Endothelial cell of umbilical vein (primary cell): Measurements from ENCODE around the gene MBNL2. TPM values are rescaled to one million over a fixed set of nuclear protein-coding genes. Genes with fewer than 3 reads are reported as not detected.

Source experiments
- BruUV-seq: library from RNA; stranded (reverse); fragments of 400-500 nt; replicated peaks from 2 replicates; lab custom pipeline; 2021; lab: Mats Ljungman, UMichigan
- CTCF ChIA-PET: fragments of 300-600, 350-600 bp; sonication (Branson Sonifier 250); formaldehyde crosslinking; loops from one replicate; lab custom pipeline; 2021; ENCODE audit warnings: antibody characterized with exemption, inconsistent platforms; lab: Charles Lee
- POLR2A ChIA-PET: fragments of 300-600, 350-600 bp; sonication (Branson Sonifier 250); formaldehyde crosslinking; loops from one replicate; lab custom pipeline; 2021; ENCODE audit warnings: antibody characterized with exemption, inconsistent platforms; lab: Charles Lee
- DNase-seq: peaks from one replicate; pipeline ENCODE4 v3.0.0-alpha.2; 2011; ENCODE audit warnings: low read depth, low spot score
- FAIRE-seq: peaks from 2 replicates; lab custom pipeline; 2011; peaks lifted over from hg19 to GRCh38; lab: Jason Lieb, UNC
- H2AFZ ChIP-seq: 2 replicates; pipeline ENCODE4 v1.6.0; 2012; ENCODE audit warnings: low read depth, low read length, control low read depth, inconsistent platforms
- H3K27ac ChIP-seq: 2 replicates; pipeline ENCODE4 v1.5.1; 2011; ENCODE audit warnings: low read depth, mild to moderate bottlenecking, control low read depth, low read length, moderate library complexity; ENCODE audit not compliant: insufficient read depth
- H3K27me3 ChIP-seq, 2 experiments: 2 replicates each; pipeline versions ENCODE4 v1.6.0 to v1.6.1; 2011; ENCODE audit warnings: low read length in 2 of 2, mixed read lengths in 1 of 2; ENCODE audit not compliant: control insufficient read depth in 2 of 2, insufficient read depth in 2 of 2
- H3K36me3 ChIP-seq, 2 experiments: 2 replicates in 1 of 2; 3 replicates in 1 of 2; pipeline ENCODE4 v1.5.1; 2011; ENCODE audit warnings: low read length in 2 of 2, mild to moderate bottlenecking in 1 of 2, moderate library complexity in 1 of 2; ENCODE audit not compliant: control insufficient read depth in 2 of 2, insufficient read depth in 2 of 2; ENCODE audit errors: extremely low read depth in 1 of 2
- H3K4me1 ChIP-seq: 3 replicates; pipeline ENCODE4 v1.5.1; 2011; ENCODE audit warnings: mild to moderate bottlenecking, low read length; ENCODE audit not compliant: control insufficient read depth, insufficient read depth; ENCODE audit errors: extremely low read depth
- H3K4me2 ChIP-seq: 2 replicates; pipeline ENCODE4 v1.6.1; 2011; ENCODE audit warnings: low read length, control low read depth, mixed read lengths; ENCODE audit not compliant: insufficient read depth
- H3K4me3 ChIP-seq, 3 experiments: fragments of 200-600 bp in 1 of 3; sonication (generic), shearing (Covaris generic) in 1 of 3; replicated peaks in 1 of 3; 2 replicates each; pipeline ENCODE4 v1.5.1; 2011 to 2016; ENCODE audit warnings: control low read depth in 3 of 3, low read length in 3 of 3, mild to moderate bottlenecking in 2 of 3, inconsistent platforms in 1 of 3, low read depth in 1 of 3, moderate library complexity in 1 of 3; ENCODE audit not compliant: insufficient read depth in 1 of 3
- H3K79me2 ChIP-seq: 2 replicates; pipeline ENCODE4 v1.6.0; 2012; ENCODE audit warnings: low read length, inconsistent platforms; ENCODE audit not compliant: control insufficient read depth, insufficient read depth
- H3K9ac ChIP-seq: replicated peaks from 2 replicates; pipeline ENCODE3; 2011; ENCODE audit warnings: low read length, control low read depth; ENCODE audit not compliant: insufficient read depth; ENCODE audit errors: extremely low read depth
- H3K9me1 ChIP-seq: replicated peaks from 3 replicates; pipeline ENCODE4 v1.6.0; 2011; ENCODE audit warnings: mild to moderate bottlenecking, low read length; ENCODE audit not compliant: control insufficient read depth, insufficient read depth; ENCODE audit errors: extremely low read depth
- H3K9me3 ChIP-seq: replicated peaks from 2 replicates; pipeline ENCODE4 v1.5.1; 2012; ENCODE audit warnings: low read length, inconsistent platforms; ENCODE audit not compliant: control insufficient read depth, insufficient read depth
- H4K20me1 ChIP-seq: replicated peaks from 2 replicates; pipeline ENCODE3; 2011; ENCODE audit warnings: mild to moderate bottlenecking, low read length; ENCODE audit not compliant: control insufficient read depth, insufficient read depth; ENCODE audit errors: extremely low read depth
- CTCF ChIP-seq, 2 donors: IDR thresholded peaks; 1 replicate in 1 of 2; 2 replicates in 1 of 2; pipeline ENCODE4 v1.5.1; 2011; ENCODE audit warnings: low read length in 2 of 2, mild to moderate bottlenecking in 2 of 2, moderate library complexity in 2 of 2, control low read depth in 1 of 2, inconsistent platforms in 1 of 2, low read depth in 1 of 2; ENCODE audit not compliant: insufficient read depth in 1 of 2; ENCODE audit errors: extremely low read depth in 1 of 2
- EZH2 ChIP-seq: IDR thresholded peaks from 2 replicates; pipeline ENCODE4 v1.6.1; 2012; ENCODE audit warnings: borderline replicate concordance, low read depth, mild to moderate bottlenecking, moderate library complexity, low read length, inconsistent platforms; ENCODE audit not compliant: severe bottlenecking
- FOS ChIP-seq: IDR thresholded peaks from 2 replicates; pipeline ENCODE4 v1.6.1; 2011; ENCODE audit warnings: mild to moderate bottlenecking, low read length, moderate library complexity, borderline replicate concordance; ENCODE audit not compliant: insufficient read depth
- GATA2 ChIP-seq: IDR thresholded peaks from 2 replicates; pipeline ENCODE4 v1.7.0; 2011; ENCODE audit warnings: low read depth, mild to moderate bottlenecking, moderate library complexity, mixed read lengths, low read length; ENCODE audit not compliant: insufficient read length, insufficient read depth
- JUN ChIP-seq: IDR thresholded peaks from 2 replicates; pipeline ENCODE4 v1.6.1; 2011; ENCODE audit warnings: borderline replicate concordance, low read depth; ENCODE audit not compliant: insufficient read length, insufficient read depth
- MAX ChIP-seq: IDR thresholded peaks from 2 replicates; pipeline ENCODE4 v1.6.1; 2011; ENCODE audit not compliant: insufficient read depth, insufficient read length
- MYC ChIP-seq: IDR thresholded peaks from one replicate; pipeline ENCODE4 v1.6.1; 2011; ENCODE audit warnings: mild to moderate bottlenecking, low read depth, low read length
- POLR2A ChIP-seq: IDR thresholded peaks from 2 replicates; pipeline ENCODE4 v1.6.1; 2012; ENCODE audit warnings: low read depth, mild to moderate bottlenecking, control low read depth, low read length
- POLR2AphosphoS5 ChIP-seq: IDR thresholded peaks from 2 replicates; pipeline ENCODE4 v1.6.1; 2012; ENCODE audit warnings: low read depth, mild to moderate bottlenecking, control low read depth, low read length, moderate library complexity; ENCODE audit not compliant: insufficient read depth
- dilution Hi-C: fragments of 300-500 bp; cut with MboI; formaldehyde crosslinking; loops from one replicate; pipeline ENCODE4 v1.15.0; 2019; ENCODE audit warnings: low sequenced_read_pairs; ENCODE audit not compliant: extremely low pct_ligation_motif_present
- intact Hi-C: fragments of 100-400 bp; cut with micrococcal nuclease; formaldehyde crosslinking; loops from one replicate; pipeline ENCODE4 v1.10.0; 2022
- polyA plus RNA-seq, 4 experiments: library from polyadenylated mRNA; depleted of rRNA in 3 of 4; stranded (reverse) in 3 of 4; unstranded in 1 of 4; fragments of >200 nt; gene quantifications; 2 replicates each; pipeline versions ENCODE4 v1.2.1 to v1.2.3, GENCODE V29; 2011 to 2012; ENCODE audit warnings: missing spikeins in 1 of 4
- total RNA-seq: library from RNA; stranded (reverse); gene quantifications from 2 replicates; pipeline ENCODE4 v1.2.3, GENCODE V29; 2021

MBNL2 gene
- total and polyA plus RNA-seq, 2 donors (not counting 3 experiments of a cell fraction or from before 2014, with no cell fraction given) = 32.9 to 76.5 TPM

- H3K79me2 ChIP-seq = peaks cover 63% of the 10 kb centered on the region
- FAIRE-seq (no peak), DNase-seq (peak; percentile 28)
- ChIA-PET POLR2A (no interaction called here), CTCF (interaction anchor here (0.9 to 3.5 kb wide), 5 partner anchors 22 to 43 kb away, joined by 3 to 10 read pairs (median 4); no protein-coding TSS in a partner anchor)
- no peak overlapping the region for H2AFZ ChIP-seq
- BruUV-seq = no TSS peak
- H4K20me1 ChIP-seq = no peaks in the 10 kb centered on the region
- H3K4me3 ChIP-seq = no peak overlapping the region
- dilution Hi-C loops = no loop called here
- H3K9ac ChIP-seq = no peak overlapping the region
- peaks cover 3 to 4% of the 10 kb centered on the region in 2 experiments for H3K36me3 ChIP-seq
- no peak for TF ChIP-seq FOS
- TF ChIP-seq MAX = no peak
- TF ChIP-seq EZH2 = no peak
- TF ChIP-seq POLR2AphosphoS5 = peak; percentile 32
- no peak overlapping the region for H3K27ac ChIP-seq
- intact Hi-C loops = no loop called here
- peaks cover 39% of the 10 kb centered on the region for H3K4me1 ChIP-seq
- peak overlapping the region; percentile 17 for H3K4me2 ChIP-seq
- no peaks in the 10 kb centered on the region for H3K9me3 ChIP-seq
- H3K9me1 ChIP-seq = no peaks in the 10 kb centered on the region
- no peaks in the 10 kb centered on the region for H3K27me3 ChIP-seq
Measured at GRCh38 chr13:97301382-97302095, 79.4 kb downstream of the MBNL2 start.

GRCh38 chr13:97302611-97303010, 80.5 kb downstream of the MBNL2 start:
- dilution Hi-C loops = no loop called here
- POLR2A ChIA-PET = no interaction called here

More at GRCh38 chr13:97302611-97303010, 80.5 kb downstream of the MBNL2 start:
- Histone ChIP-seq H3K9me3 (no peaks in the 10 kb centered on the region), H3K9ac (no peak overlapping the region), H3K4me1 (peaks cover 44% of the 10 kb centered on the region), H3K27ac (peak overlapping the region; percentile 4), H3K4me2 (peak overlapping the region; percentile 30), H4K20me1 (no peaks in the 10 kb centered on the region), H3K79me2 (peaks cover 54% of the 10 kb centered on the region), H2AFZ (no peak overlapping the region), H3K36me3 (no peaks in the 10 kb centered on the region), H3K9me1 (no peaks in the 10 kb centered on the region), H3K4me3 (no peak overlapping the region), H3K27me3 (no peaks in the 10 kb centered on the region)
- no TSS peak for BruUV-seq
- peak; percentile 28 for FAIRE-seq
- intact Hi-C loops = no loop called here
- peak; percentile 57 for DNase-seq
- TF ChIP-seq JUN (no peak), FOS (no peak), EZH2 (no peak), MYC (no peak), CTCF (IDR thresholded peaks at IDR 0.05; ENCODE audit: extremely low read depth in 1 of 2, insufficient read depth in 1 of 2, low read depth in 1 of 2, low read length in 2 of 2) (no peak), POLR2AphosphoS5 (no peak), POLR2A (no peak), GATA2 (no peak), MAX (no peak)
- CTCF ChIA-PET = interaction anchor here (3.5 kb wide), 1 partner anchor 31 kb away, joined by 10 read pairs; no protein-coding TSS in a partner anchor
